OCI-LY7 (cell line): Measurements from ENCODE around the gene XRCC6. TPM values are rescaled to one million over a fixed set of nuclear protein-coding genes. Genes with fewer than 3 reads are reported as not detected.
A peak's percentile ranks its signal among the peaks of the same experiment; 100 is the strongest.
"Not testable (repeated sequence)": the region's sequence is repeated elsewhere in the genome, so short reads cannot be mapped to it uniquely, and the experiment has no call there.

Experiments used
- Bru-seq: library from RNA; stranded (reverse); fragments of 400-500 nt; gene quantifications from one replicate; lab custom pipeline; 2021; lab: Mats Ljungman, UMichigan
- BruChase-seq, 2 experiments: library from RNA; stranded (reverse); fragments of 400-500 nt; gene quantifications; one replicate each; lab custom pipeline; 2021; lab: Mats Ljungman, UMichigan
- BruUV-seq: library from RNA; stranded (reverse); fragments of 400-500 nt; replicated peaks from 2 replicates; lab custom pipeline; 2021; lab: Mats Ljungman, UMichigan
- CTCF ChIA-PET: fragments of 300-600 bp; sonication (Branson Sonifier 250); formaldehyde crosslinking; loops from one replicate; lab custom pipeline; 2022; ENCODE audit warnings: antibody characterized with exemption; ENCODE audit not compliant: unreplicated experiment; lab: Charles Lee
- POLR2A ChIA-PET: fragments of 300-600 bp; sonication (Branson Sonifier 250); formaldehyde crosslinking; loops from one replicate; lab custom pipeline; 2022; ENCODE audit warnings: antibody characterized with exemption; lab: Charles Lee
- DNase-seq: peaks from one replicate; pipeline ENCODE4 v3.0.0-alpha.2; 2015; ENCODE audit warnings: low spot score
- H2AFZ ChIP-seq: fragments of 200-600 bp; sonication (generic), shearing (Covaris generic); 2 replicates; pipeline ENCODE4 v1.6.1; 2014; ENCODE audit warnings: mild to moderate bottlenecking, antibody characterized with exemption, low read length, moderate library complexity
- H3K27ac ChIP-seq: fragments of 200-600 bp; sonication (generic); 2 replicates; pipeline ENCODE4 v1.5.1; 2014; ENCODE audit warnings: mixed run types, low read depth, mild to moderate bottlenecking, moderate library complexity, low read length, inconsistent platforms; ENCODE audit not compliant: poor library complexity, severe bottlenecking
- H3K36me3 ChIP-seq: fragments of 200-600 bp; sonication (generic); 2 replicates; pipeline ENCODE4 v1.6.1; 2014; ENCODE audit warnings: mild to moderate bottlenecking, antibody characterized with exemption, low read length, moderate library complexity, mixed read lengths; ENCODE audit not compliant: insufficient read depth
- H3K4me1 ChIP-seq: fragments of 200-600 bp; sonication (generic); 2 replicates; pipeline ENCODE4 v1.5.1; 2014; ENCODE audit warnings: mild to moderate bottlenecking, low read length; ENCODE audit not compliant: insufficient read depth, poor library complexity, severe bottlenecking
- H3K4me2 ChIP-seq: fragments of 200-600 bp; sonication (generic); 2 replicates; pipeline ENCODE4 v1.6.1; 2014; ENCODE audit warnings: mild to moderate bottlenecking, low read length
- H3K4me3 ChIP-seq: fragments of 200-600 bp; sonication (generic); 2 replicates; pipeline ENCODE4 v1.5.1; 2014; ENCODE audit warnings: mild to moderate bottlenecking, low read depth, low read length; ENCODE audit not compliant: poor library complexity, severe bottlenecking
- H3K79me2 ChIP-seq: fragments of 200-600 bp; sonication (generic); 2 replicates; pipeline ENCODE4 v1.6.1; 2016; ENCODE audit warnings: low read depth, mild to moderate bottlenecking, low read length, moderate library complexity, mixed read lengths; ENCODE audit not compliant: insufficient read depth
- H3K9me2 ChIP-seq: fragments of 200-600 bp; sonication (generic); 2 replicates; pipeline ENCODE4 v1.6.1; 2016; ENCODE audit warnings: mild to moderate bottlenecking, low read length, mixed read lengths; ENCODE audit not compliant: insufficient read depth
- H3K9me3 ChIP-seq: fragments of 200-600 bp; sonication (generic); 2 replicates; pipeline ENCODE4 v1.6.1; 2014; ENCODE audit warnings: mild to moderate bottlenecking, mixed run types, low read length, mixed read lengths
- H4K20me1 ChIP-seq: fragments of 200-600 bp; sonication (generic); 2 replicates; pipeline ENCODE4 v1.6.1; 2014; ENCODE audit warnings: mild to moderate bottlenecking, antibody characterized with exemption, low read length, moderate library complexity, mixed read lengths; ENCODE audit not compliant: insufficient read depth
- CTCF ChIP-seq: fragments of 200-600 bp; sonication (generic); conservative IDR thresholded peaks from 2 replicates; pipeline ENCODE4 v1.5.1; 2014; ENCODE audit warnings: mild to moderate bottlenecking, antibody characterized with exemption, low read length, moderate library complexity, mixed read lengths
- EZH2phosphoT487 ChIP-seq: fragments of 200-600 bp; sonication (generic); IDR thresholded peaks from 2 replicates; pipeline ENCODE4 v1.6.1; 2018; ENCODE audit warnings: low read depth, borderline replicate concordance, mild to moderate bottlenecking, mixed run types, antibody characterized with exemption, low read length, moderate library complexity, mixed read lengths
- intact Hi-C: fragments of 100-400 bp; cut with micrococcal nuclease; formaldehyde crosslinking; loops from one replicate; pipeline ENCODE4 v1.10.0; 2022; ENCODE audit not compliant: unreplicated experiment
- long read RNA-seq: library from polyadenylated mRNA; stranded (forward); transcript quantifications from one replicate; pipeline ENCODE4 v2.0.0, GENCODE V29; 2022
- total RNA-seq, 2 experiments: library from RNA; depleted of rRNA in 1 of 2; stranded (reverse); fragments of >200 nt in 1 of 2; shearing (Covaris generic) in 1 of 2; gene quantifications; 2 replicates each; pipeline ENCODE4 v1.2.3, GENCODE V29; 2014 to 2022

The XRCC6 gene
- total RNA-seq (2014; rRNA removed; shearing (Covaris generic)) (378 and 419 TPM in 2 replicates), total RNA-seq (2022) (374 and 426 TPM in 2 replicates), Bru-seq, nascent RNA (percentile 88 among the genes with signal in this experiment), BruChase-seq, experiment 1, labeled RNA remaining after a 6-hour chase (percentile 97 among the genes with signal in this experiment), BruChase-seq, experiment 2, labeled RNA remaining after a 2-hour chase (percentile 91 among the genes with signal in this experiment)
- long read RNA-seq, transcript XRCC6-201 (12 exons, 2,709 nt) = minor isoform, 81 of 1,596 reads
- long read RNA-seq, transcript XRCC6-206 (12 exons, 2,148 nt) = minor isoform, 16 of 1,596 reads
- long read RNA-seq, transcript XRCC6-202 (13 exons, 2,296 nt) = major isoform, 1,380 of 1,596 reads
- long read RNA-seq, partial matches to known transcripts = 50 of 1,596 reads
- long read RNA-seq, other reads (novel, unspliced or antisense) = 64 of 1,596 reads

GRCh38 chr22:41621099-41621910 lies at the start of gene XRCC6:
XRCC6 (plus strand) TSS chr22:41621295; CDS start chr22:41622005, 710 bp downstream.
- peak within 1 kb of the TSS; percentile 71 for H3K27ac ChIP-seq
- H3K4me1 ChIP-seq = peaks cover 28% of the 10 kb centered on the region
- DNase-seq = peak; percentile 100
- peak within 1 kb of the TSS; percentile 57 for H2AFZ ChIP-seq
- intact Hi-C loops = loop anchor here (1.0 to 5.0 kb wide), 3 partner anchors 32 to 77 kb away; partner anchors contain the start of genes PMM1 and POLR3H
- H3K4me3 ChIP-seq = peak within 1 kb of the TSS; percentile 78
- no peaks in the 10 kb centered on the region for H3K9me3 ChIP-seq
- POLR2A ChIA-PET = interaction anchor here (0.5 to 1.4 kb wide), 9 partner anchors 13 to 993 kb away, joined by 3 to 7 read pairs (median 3); partner anchors contain the start of genes CENPM, PMM1 and POLDIP3
- CTCF ChIA-PET = interaction anchor here (0.5 to 0.6 kb wide), 2 partner anchors 16 to 32 kb away, joined by 3 read pairs; partner anchors contain the start of gene PMM1
- H3K36me3 ChIP-seq = peaks cover 50% of the 10 kb centered on the region
- no peaks in the 10 kb centered on the region for H3K9me2 ChIP-seq
- BruUV-seq = no TSS peak
- TF ChIP-seq CTCF (no peak), EZH2phosphoT487 (no peak)
- peak within 1 kb of the TSS; percentile 89 for H3K4me2 ChIP-seq
- H4K20me1 ChIP-seq = peaks cover 25% of the 10 kb centered on the region
- peaks cover 88% of the 10 kb centered on the region for H3K79me2 ChIP-seq

GRCh38 chr22:41571786-41572185 lies 49.3 kb upstream of the XRCC6 start:
- TF ChIP-seq EZH2phosphoT487 = no peak
- no peak for TF ChIP-seq CTCF
- no peaks in the 10 kb centered on the region for H3K79me2 ChIP-seq
- H3K4me1 ChIP-seq = no peaks in the 10 kb centered on the region
- CTCF ChIA-PET = no interaction called here
- POLR2A ChIA-PET = no interaction called here
- no peaks in the 10 kb centered on the region for H3K9me3 ChIP-seq
- H3K4me3 ChIP-seq = no peak overlapping the region
- DNase-seq = no peak
- BruUV-seq = no TSS peak
- no peak overlapping the region for H3K4me2 ChIP-seq
- peaks cover 2% of the 10 kb centered on the region; the same call in 1 of the 2 replicates for H3K36me3 ChIP-seq
- H3K27ac ChIP-seq = no peak overlapping the region
- no peaks in the 10 kb centered on the region for H4K20me1 ChIP-seq
- H3K9me2 ChIP-seq = no peaks in the 10 kb centered on the region
- intact Hi-C loops = no loop called here
- no peak overlapping the region for H2AFZ ChIP-seq

GRCh38 chr22:41572305-41572704 lies 48.8 kb upstream of the XRCC6 start:
- H3K79me2 ChIP-seq, H2AFZ ChIP-seq, H3K4me1 ChIP-seq, intact Hi-C loops, H3K4me2 ChIP-seq, H3K4me3 ChIP-seq, H3K36me3 ChIP-seq, H3K27ac ChIP-seq, H3K9me2 ChIP-seq, BruUV-seq, DNase-seq, H4K20me1 ChIP-seq, H3K9me3 ChIP-seq, CTCF ChIA-PET: not testable (repeated sequence)
- POLR2A ChIA-PET = interaction anchor here (0.7 kb wide), 1 partner anchor 94 kb away, joined by 4 read pairs; no protein-coding TSS in a partner anchor
